Lower leg skin (tissue), 4 donors: Measurements from ENCODE around the gene TIMP1. TPM values are rescaled to one million over a fixed set of nuclear protein-coding genes. Genes with fewer than 3 reads are reported as not detected.

Experiments
- DNase-seq, 2 donors: peaks; one replicate each; pipeline ENCODE4 v3.0.0-alpha.2; 2019; ENCODE audit warnings: low spot score in 2 of 2
- H3K4me3 ChIP-seq: fragments of 200-600 bp; sonication (generic); 2 replicates; pipeline ENCODE4 v1.5.1; 2017; ENCODE audit warnings: mild to moderate bottlenecking, low read depth; ENCODE audit not compliant: poor library complexity, severe bottlenecking
- POLR2A ChIP-seq, 2 donors: fragments of 450-650 bp; IDR thresholded peaks; one replicate each; pipeline ENCODE4 v1.6.1; 2016 to 2017; ENCODE audit warnings: antibody characterized with exemption in 2 of 2, mild to moderate bottlenecking in 1 of 2, moderate library complexity in 1 of 2
- WGBS, 2 donors: methylation state at CpG; one replicate each; pipeline ENCODE4 v1.1.5; 2018; 5-methylcytosine and 5-hydroxymethylcytosine counted together
- intact Hi-C: fragments of 100-400 bp; cut with DNase I; formaldehyde crosslinking; loops from one replicate; pipeline ENCODE4 v1.15.0; 2023; ENCODE audit warnings: low total_unique reads
- total RNA-seq, 4 donors: library from RNA; depleted of rRNA; stranded (reverse); fragments of >200 nt; gene quantifications; one replicate each; pipeline ENCODE4 v1.1.0, GENCODE V29; 2016
- TF ChIP-seq, protein P1 (sequence below), 3 donors: fragments of 450-650 bp; IDR thresholded peaks; one replicate each; pipeline ENCODE4 v1.5.1; 2016; ENCODE audit warnings: antibody characterized with exemption in 3 of 3, mild to moderate bottlenecking in 3 of 3, moderate library complexity in 2 of 3

The TIMP1 gene
- total RNA-seq, 4 donors from 2014 or later, result 27.5 to 82.1 (median 53.5) TPM

GRCh38 chrX:47574547-47575301, 7.5 kb upstream of the TIMP1 start:
- intact Hi-C loops, result no loop called here

GRCh38 chrX:47576021-47576898, 6.0 kb upstream of the TIMP1 start:
- H3K4me3 ChIP-seq, result no peak overlapping the region

More at GRCh38 chrX:47574547-47575301, 7.5 kb upstream of the TIMP1 start:
- 33 to 53% methylated on average over 21 to 27 of the region's 27 CpGs for WGBS, 2 donors
- TF ChIP-seq POLR2A (IDR thresholded peaks at IDR 0.05), result no peak
- TF ChIP-seq, protein P1, sequence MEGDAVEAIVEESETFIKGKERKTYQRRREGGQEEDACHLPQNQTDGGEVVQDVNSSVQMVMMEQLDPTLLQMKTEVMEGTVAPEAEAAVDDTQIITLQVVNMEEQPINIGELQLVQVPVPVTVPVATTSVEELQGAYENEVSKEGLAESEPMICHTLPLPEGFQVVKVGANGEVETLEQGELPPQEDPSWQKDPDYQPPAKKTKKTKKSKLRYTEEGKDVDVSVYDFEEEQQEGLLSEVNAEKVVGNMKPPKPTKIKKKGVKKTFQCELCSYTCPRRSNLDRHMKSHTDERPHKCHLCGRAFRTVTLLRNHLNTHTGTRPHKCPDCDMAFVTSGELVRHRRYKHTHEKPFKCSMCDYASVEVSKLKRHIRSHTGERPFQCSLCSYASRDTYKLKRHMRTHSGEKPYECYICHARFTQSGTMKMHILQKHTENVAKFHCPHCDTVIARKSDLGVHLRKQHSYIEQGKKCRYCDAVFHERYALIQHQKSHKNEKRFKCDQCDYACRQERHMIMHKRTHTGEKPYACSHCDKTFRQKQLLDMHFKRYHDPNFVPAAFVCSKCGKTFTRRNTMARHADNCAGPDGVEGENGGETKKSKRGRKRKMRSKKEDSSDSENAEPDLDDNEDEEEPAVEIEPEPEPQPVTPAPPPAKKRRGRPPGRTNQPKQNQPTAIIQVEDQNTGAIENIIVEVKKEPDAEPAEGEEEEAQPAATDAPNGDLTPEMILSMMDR (IDR thresholded peaks at IDR 0.05), result no peak
- H3K4me3 ChIP-seq, result no peak overlapping the region
- no peak for DNase-seq

DNA sequence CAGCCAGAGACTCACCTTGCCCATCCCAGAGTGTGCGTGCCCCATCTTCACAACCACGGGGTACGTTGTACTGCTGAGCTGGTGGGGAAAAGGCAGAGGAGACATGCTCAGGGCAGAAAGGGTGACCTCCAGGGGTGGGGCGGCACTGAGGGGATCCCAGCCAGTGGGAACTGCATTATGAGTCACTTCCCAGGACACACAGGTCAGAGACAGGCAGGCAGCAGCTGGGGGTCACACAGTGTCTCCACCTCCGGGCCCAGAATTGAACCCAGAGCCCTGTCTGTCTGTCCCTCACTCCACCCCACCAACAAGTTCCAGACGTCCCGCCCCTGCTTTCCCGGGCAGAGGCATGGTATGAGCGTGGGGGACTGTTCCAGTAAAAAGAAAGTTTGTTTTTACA, 4.8 kb upstream of the TIMP1 start:
- WGBS, 2 donors, result 42 to 60% methylated on average over 7 to 9 of the region's 9 CpGs
- intact Hi-C loops, result no loop called here
- no peak overlapping the region for H3K4me3 ChIP-seq
- no peak for DNase-seq
- TF ChIP-seq, protein P1 (IDR thresholded peaks at IDR 0.05), result no peak
- no peak for TF ChIP-seq POLR2A (IDR thresholded peaks at IDR 0.05)

More at GRCh38 chrX:47576021-47576898, 6.0 kb upstream of the TIMP1 start:
- DNase-seq, result no peak
- intact Hi-C loops, result no loop called here
- 91 to 95% methylated on average over 20 of the region's 20 CpGs for WGBS, 2 donors
- TF ChIP-seq, protein P1 (IDR thresholded peaks at IDR 0.05), result no peak
- TF ChIP-seq POLR2A (IDR thresholded peaks at IDR 0.05), result no peak

DNA sequence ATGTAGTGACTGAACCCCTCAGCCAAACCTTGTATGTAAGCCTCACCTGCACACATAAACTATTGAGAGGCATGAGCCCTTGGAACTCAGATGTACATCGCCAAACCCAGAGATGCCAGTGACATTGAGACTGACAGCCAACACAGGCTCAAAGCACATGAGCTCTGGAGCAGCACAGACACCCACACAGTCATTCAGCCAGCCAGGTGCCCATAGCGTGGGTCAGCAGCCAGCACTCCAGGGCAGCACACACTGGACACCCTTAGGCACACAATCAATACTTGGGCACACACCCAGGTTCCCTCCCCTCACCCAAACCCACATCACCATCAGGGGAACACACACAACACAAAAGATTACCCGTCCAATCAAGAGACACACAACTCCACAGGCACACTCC, 4.3 kb upstream of the TIMP1 start:
- no peak overlapping the region for H3K4me3 ChIP-seq
- DNase-seq, result no peak
- no peak for TF ChIP-seq POLR2A (IDR thresholded peaks at IDR 0.05)
- WGBS, 2 donors, result 72 to 75% methylated on average over 2 to 3 of the region's 3 CpGs
- intact Hi-C loops, result no loop called here

GRCh38 chrX:47578692-47579091, 3.5 kb upstream of the TIMP1 start:
- TF ChIP-seq, protein P1 (IDR thresholded peaks at IDR 0.05), result no peak
- no peak for TF ChIP-seq POLR2A (IDR thresholded peaks at IDR 0.05)
- 27 to 54% methylated on average over 11 to 16 of the region's 16 CpGs for WGBS, 2 donors
- no peak for DNase-seq
- intact Hi-C loops, result no loop called here
- no peak overlapping the region for H3K4me3 ChIP-seq

GRCh38 chrX:47579537-47579936, 2.7 kb upstream of the TIMP1 start:
- DNase-seq, result no peak
- intact Hi-C loops, result no loop called here
- TF ChIP-seq, protein P1 (IDR thresholded peaks at IDR 0.05), result no peak
- no peak for TF ChIP-seq POLR2A (IDR thresholded peaks at IDR 0.05)
- 49 to 53% methylated on average over 7 to 9 of the region's 9 CpGs for WGBS, 2 donors
- no peak overlapping the region for H3K4me3 ChIP-seq
